A549 (cell line): ENCODE data around the gene S100A4. TPM values are rescaled to one million over a fixed set of nuclear protein-coding genes. Genes with fewer than 3 reads are reported as not detected.
A peak's percentile ranks its signal among the peaks of the same experiment; 100 is the strongest.

Experiments used
- ATAC-seq, 2 experiments: fragments of 200-7000 bp in 1 of 2; fragments of >200 bp in 1 of 2; cut with Nextera tagmentation in 1 of 2; cut with Tn5 transposase in 1 of 2; 3 replicates each; pipeline versions ENCODE4 v1.8.0 to v1.9.1; 2018 to 2020; ENCODE audit warnings: mild to moderate bottlenecking in 1 of 2, moderate library complexity in 1 of 2
- CTCF ChIA-PET: fragments of 300-600 bp; sonication (Branson Sonifier 250); formaldehyde crosslinking; extraction: SDS; loops from one replicate; lab custom pipeline; 2021; ENCODE audit warnings: antibody characterized with exemption, inconsistent platforms; lab: Yijun Ruan, JAX
- POLR2A ChIA-PET: fragments of 350-600 bp; formaldehyde crosslinking; extraction: SDS; loops from one replicate; lab custom pipeline; 2021; ENCODE audit warnings: antibody characterized with exemption, inconsistent platforms; lab: Yijun Ruan, JAX
- DNase-seq, 2 experiments: peaks; one replicate each; pipeline versions ENCODE4 v3.0.0 to v3.0.0-alpha.2; 2011 to 2016; ENCODE audit warnings: low read depth in 1 of 2, low spot score in 1 of 2
- FAIRE-seq: peaks from 2 replicates; lab custom pipeline; 2011; peaks lifted over from hg19 to GRCh38; lab: Jason Lieb, UNC
- H3K27ac ChIP-seq, 2 experiments: fragments of >200 bp; sonication (Bioruptor Twin); formaldehyde crosslinking; 3 replicates each; pipeline ENCODE4 v1.5.1; 2016 to 2017
- H3K4me1 ChIP-seq: fragments of >200 bp; sonication (Bioruptor Twin); formaldehyde crosslinking; 3 replicates; pipeline ENCODE4 v1.6.1; 2016
- H3K4me2 ChIP-seq: fragments of >200 bp; sonication (Bioruptor Twin); formaldehyde crosslinking; 3 replicates; pipeline ENCODE4 v1.6.1; 2016
- H3K4me3 ChIP-seq: fragments of >200 bp; sonication (Bioruptor Twin); formaldehyde crosslinking; 3 replicates; pipeline ENCODE4 v1.5.1; 2016
- H3K9me3 ChIP-seq: fragments of >200 bp; sonication (Bioruptor Twin); formaldehyde crosslinking; 3 replicates; pipeline ENCODE4 v1.6.1; 2016
- EHMT2 ChIP-seq: fragments of 200-600 bp; sonication (generic); IDR thresholded peaks from 2 replicates; pipeline ENCODE4 v1.6.1; 2016; ENCODE audit warnings: antibody characterized with exemption, low read depth, mild to moderate bottlenecking, moderate library complexity
- EP300 ChIP-seq, 2 experiments: fragments of >200 bp; sonication (Bioruptor Twin); formaldehyde crosslinking; IDR thresholded peaks; 2 replicates in 1 of 2; 3 replicates in 1 of 2; pipeline ENCODE4 v1.6.1; 2016 to 2017
- HDAC2 ChIP-seq: fragments of 200-600 bp; sonication (generic); IDR thresholded peaks from 2 replicates; pipeline ENCODE4 v1.6.1; 2016
- JUN ChIP-seq, 2 experiments: fragments of >200 bp; sonication (Bioruptor Twin); formaldehyde crosslinking; IDR thresholded peaks; 2 replicates in 1 of 2; 3 replicates in 1 of 2; pipeline ENCODE4 v1.6.1; 2016 to 2017
- KDM5A ChIP-seq: fragments of 200-600 bp; sonication (generic); IDR thresholded peaks from 2 replicates; pipeline ENCODE4 v1.6.1; 2016; ENCODE audit warnings: antibody characterized with exemption, mild to moderate bottlenecking
- MAZ ChIP-seq: fragments of 150-350 bp; IDR thresholded peaks from 2 replicates; pipeline ENCODE4 v1.6.1; 2014; ENCODE audit warnings: antibody characterized with exemption, low read depth, low read length, borderline replicate concordance
- POLR2A ChIP-seq: IDR thresholded peaks from 2 replicates; pipeline ENCODE4 v1.6.1; 2012; ENCODE audit warnings: mild to moderate bottlenecking, low read length
- SREBF2 ChIP-seq: fragments of 450-650 bp; IDR thresholded peaks from 2 replicates; pipeline ENCODE4 v1.6.1; 2014; ENCODE audit warnings: mild to moderate bottlenecking, moderate library complexity
- TFCP2L1 ChIP-seq: fragments of 250-450 bp; sonication (Bioruptor Pico); IDR thresholded peaks from 2 replicates; pipeline ENCODE4 v1.5.0; 2021; ENCODE audit warnings: mild to moderate bottlenecking
- ZC3H11A ChIP-seq: fragments of 450-650 bp; IDR thresholded peaks from 2 replicates; pipeline ENCODE4 v1.6.1; 2014; ENCODE audit warnings: antibody characterized with exemption, mild to moderate bottlenecking
- ZSCAN20 ChIP-seq: fragments of 250-450 bp; sonication (Bioruptor Pico); IDR thresholded peaks from 2 replicates; pipeline ENCODE4 v1.8.0; 2022; ENCODE audit warnings: mild to moderate bottlenecking, moderate library complexity
- WGBS: methylation state at CpG from one replicate; pipeline ENCODE4 v1.1.6; 2017; ENCODE audit errors: missing lambda C conversion rate; 5-methylcytosine and 5-hydroxymethylcytosine counted together
- polyA plus RNA-seq, 4 experiments: library from polyadenylated mRNA; depleted of rRNA in 3 of 4; stranded (reverse); fragments of >200 nt; fragmentation: RNase III in 1 of 4; extraction: RNeasy Plus Mini Kit Qiagen cat#74134 plus additional on column Dnase treatment in 1 of 4; gene quantifications; 2 replicates in 3 of 4; 3 replicates in 1 of 4; pipeline ENCODE4 v1.2.3, GENCODE V29; 2011 to 2017
- TF ChIP-seq, protein P1 (sequence below): fragments of 200-600 bp; sonication (generic); IDR thresholded peaks from 2 replicates; pipeline ENCODE4 v1.6.1; 2016; ENCODE audit warnings: antibody characterized with exemption, mild to moderate bottlenecking, moderate library complexity
- TF ChIP-seq, protein P2 (sequence below): fragments of 450-650 bp; IDR thresholded peaks from 2 replicates; pipeline ENCODE4 v1.6.1; 2014; ENCODE audit warnings: antibody characterized with exemption

Gene S100A4
- polyA plus RNA-seq, 2 of the 4 experiments (the other 2 are of a cell fraction), result 590 to 2,584 TPM

DNA sequence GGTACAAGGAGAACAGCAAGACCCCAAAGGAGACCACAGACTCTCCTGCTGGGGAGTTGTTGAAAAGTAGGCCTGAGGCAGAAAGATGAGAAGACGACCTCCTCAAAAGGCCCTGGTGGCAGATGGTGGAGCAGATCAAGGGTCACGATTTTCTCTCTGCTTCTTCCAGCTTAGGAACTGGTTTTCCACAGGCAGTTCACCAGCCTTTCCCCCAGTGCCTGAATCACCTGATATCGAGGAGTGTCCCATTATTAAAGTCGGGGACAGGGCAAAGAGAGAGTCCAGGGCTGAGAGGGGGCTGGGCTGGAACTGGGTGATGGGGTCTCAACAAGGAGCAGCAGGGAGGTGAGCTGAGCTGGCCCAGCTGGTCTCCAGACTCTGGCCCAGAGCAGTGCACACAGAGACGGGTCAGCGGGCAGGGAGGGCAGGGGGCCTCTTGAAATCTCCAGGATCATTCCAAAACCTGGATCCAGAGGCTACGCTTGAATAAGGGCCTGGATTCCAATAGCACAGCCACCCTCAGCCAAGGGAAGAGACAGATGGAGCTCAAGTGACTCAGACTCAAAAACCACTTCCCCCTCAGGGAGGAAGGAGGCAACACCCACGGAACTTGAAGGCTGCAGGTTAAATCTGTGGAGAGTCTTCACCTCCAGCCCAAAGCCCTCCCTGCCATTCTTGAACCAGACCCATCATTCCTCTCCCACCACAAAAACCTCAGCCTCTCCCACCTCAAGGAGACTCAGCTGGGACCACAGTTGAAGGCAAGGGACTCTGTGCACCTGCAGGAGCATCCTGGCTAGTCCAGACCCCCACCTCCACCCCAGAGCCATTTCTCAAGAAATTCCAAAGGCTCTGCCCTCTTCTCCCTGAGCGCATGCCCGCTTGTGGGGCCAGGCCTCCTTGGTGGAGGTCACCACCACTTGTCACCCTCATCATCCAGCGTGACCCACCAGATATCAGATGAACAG is 4.9 kb downstream of the S100A4 start, which contains the start of gene S100A5 (continued):
- TF ChIP-seq, protein P1, sequence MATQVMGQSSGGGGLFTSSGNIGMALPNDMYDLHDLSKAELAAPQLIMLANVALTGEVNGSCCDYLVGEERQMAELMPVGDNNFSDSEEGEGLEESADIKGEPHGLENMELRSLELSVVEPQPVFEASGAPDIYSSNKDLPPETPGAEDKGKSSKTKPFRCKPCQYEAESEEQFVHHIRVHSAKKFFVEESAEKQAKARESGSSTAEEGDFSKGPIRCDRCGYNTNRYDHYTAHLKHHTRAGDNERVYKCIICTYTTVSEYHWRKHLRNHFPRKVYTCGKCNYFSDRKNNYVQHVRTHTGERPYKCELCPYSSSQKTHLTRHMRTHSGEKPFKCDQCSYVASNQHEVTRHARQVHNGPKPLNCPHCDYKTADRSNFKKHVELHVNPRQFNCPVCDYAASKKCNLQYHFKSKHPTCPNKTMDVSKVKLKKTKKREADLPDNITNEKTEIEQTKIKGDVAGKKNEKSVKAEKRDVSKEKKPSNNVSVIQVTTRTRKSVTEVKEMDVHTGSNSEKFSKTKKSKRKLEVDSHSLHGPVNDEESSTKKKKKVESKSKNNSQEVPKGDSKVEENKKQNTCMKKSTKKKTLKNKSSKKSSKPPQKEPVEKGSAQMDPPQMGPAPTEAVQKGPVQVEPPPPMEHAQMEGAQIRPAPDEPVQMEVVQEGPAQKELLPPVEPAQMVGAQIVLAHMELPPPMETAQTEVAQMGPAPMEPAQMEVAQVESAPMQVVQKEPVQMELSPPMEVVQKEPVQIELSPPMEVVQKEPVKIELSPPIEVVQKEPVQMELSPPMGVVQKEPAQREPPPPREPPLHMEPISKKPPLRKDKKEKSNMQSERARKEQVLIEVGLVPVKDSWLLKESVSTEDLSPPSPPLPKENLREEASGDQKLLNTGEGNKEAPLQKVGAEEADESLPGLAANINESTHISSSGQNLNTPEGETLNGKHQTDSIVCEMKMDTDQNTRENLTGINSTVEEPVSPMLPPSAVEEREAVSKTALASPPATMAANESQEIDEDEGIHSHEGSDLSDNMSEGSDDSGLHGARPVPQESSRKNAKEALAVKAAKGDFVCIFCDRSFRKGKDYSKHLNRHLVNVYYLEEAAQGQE, result no peak
- TF ChIP-seq KDM5A, result no peak
- TF ChIP-seq MAZ, result no peak
- TF ChIP-seq TFCP2L1 (CRISPR knock-in tag), result no peak

DNA sequence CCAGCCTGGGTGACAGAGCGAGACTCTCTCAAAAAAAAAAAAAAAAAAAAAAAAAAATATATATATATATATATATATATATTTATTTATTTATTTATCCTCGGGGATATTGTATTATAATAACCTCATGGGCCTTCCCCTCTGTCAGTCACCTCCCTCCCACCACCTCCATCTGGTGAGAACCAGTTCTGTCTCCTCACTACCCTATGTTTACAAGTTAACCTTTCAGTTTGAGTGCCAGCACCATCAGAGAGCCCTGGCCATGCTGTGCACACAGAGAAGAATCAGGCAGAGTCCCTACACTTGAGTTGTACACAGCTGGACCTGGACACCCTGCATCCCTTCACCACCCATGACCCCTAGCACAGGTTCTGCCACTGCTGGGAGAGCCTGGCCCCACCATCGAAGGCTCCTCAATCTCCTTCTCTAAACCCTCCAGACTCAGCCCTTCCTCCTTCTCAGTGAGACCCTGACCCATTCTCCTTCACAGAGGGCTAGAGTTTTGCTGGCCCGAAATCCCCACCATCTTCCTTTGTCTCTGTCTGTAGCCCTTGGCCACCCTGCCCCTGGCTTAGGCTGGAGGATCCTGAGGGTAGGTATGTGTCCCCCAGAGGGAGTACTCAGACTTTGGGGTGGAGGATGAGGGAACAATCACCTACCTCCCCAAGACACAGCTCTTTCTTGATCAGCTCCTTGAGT is 6.1 kb downstream of the S100A4 start:
- DNase-seq (no peak), FAIRE-seq (no peak), ATAC-seq (no peak)
- WGBS, result 77% methylated on average over 4 of the region's 4 CpGs
- TF ChIP-seq POLR2A, result no peak
- TF ChIP-seq ZSCAN20 (CRISPR knock-in tag), result no peak
- ChIA-PET POLR2A (no interaction called here), CTCF (interaction anchor here (1.0 to 18.2 kb wide), 5 partner anchors 12 to 45 kb away, joined by 3 to 471 read pairs (median 4); partner anchors contain the start of gene S100A2)
- peak overlapping the region; percentile 15 to 97; a peak in 3 of 6 replicates for H3K27ac ChIP-seq
- no peaks in the 10 kb centered on the region for H3K9me3 ChIP-seq
- no peak overlapping the region for H3K4me2 ChIP-seq
- H3K4me1 ChIP-seq, result peaks cover 61% of the 10 kb centered on the region
- H3K4me3 ChIP-seq, result no peak overlapping the region

DNA sequence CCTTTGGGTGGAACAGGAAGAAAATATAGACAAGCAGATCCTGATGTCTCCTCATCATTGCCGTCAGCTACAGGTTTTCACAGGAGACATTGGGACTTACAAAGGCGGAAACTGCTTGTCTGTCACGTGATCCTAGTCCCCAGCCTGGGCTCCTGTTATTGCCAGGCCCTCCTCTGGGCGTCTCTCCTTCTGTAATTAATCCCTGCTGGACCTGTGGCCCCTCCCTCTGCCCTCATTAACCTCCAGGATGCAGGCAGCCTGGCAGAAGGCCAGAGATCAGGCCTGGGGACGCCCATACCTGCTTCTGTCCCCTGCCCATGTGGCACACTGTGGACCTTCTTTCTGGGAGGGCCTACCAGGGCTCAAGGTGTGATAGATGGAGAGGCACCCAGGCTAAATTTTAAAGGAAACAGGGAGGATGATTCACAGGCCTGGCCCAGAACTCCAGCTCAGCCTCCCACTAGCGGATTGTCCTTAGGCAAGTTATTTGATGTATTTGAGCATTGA is 7.2 kb downstream of the S100A4 start:
- 67% methylated on average over 6 of the region's 6 CpGs for WGBS

DNA sequence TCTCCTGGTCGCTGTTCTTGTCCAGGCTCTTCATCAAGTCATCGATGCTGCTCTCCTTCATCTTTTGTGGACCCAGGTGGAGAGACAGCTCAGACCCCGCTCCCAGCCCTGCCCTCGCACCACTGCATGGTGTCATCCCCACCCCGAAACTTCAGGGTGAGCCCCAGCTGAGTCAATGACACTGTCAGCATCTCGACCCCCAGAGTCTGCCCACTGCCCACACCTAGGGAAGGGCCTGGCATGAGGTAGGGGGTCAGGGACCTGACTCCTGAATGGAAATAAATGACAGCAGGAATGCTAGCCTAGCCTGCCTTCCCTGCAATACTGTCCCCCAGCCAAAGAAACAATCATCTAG is 8.3 kb downstream of the S100A4 start:
- no peak for TF ChIP-seq SREBF2
- FAIRE-seq (no peak), ATAC-seq (no peak), DNase-seq (no peak)
- Histone ChIP-seq H3K27ac (peak overlapping the region; percentile 98 to 100; a peak in 5 of 6 replicates), H3K4me2 (no peak overlapping the region), H3K4me1 (peaks cover 51% of the 10 kb centered on the region), H3K9me3 (no peaks in the 10 kb centered on the region), H3K4me3 (no peak overlapping the region)
- ChIA-PET POLR2A (interaction anchor here (6.3 to 7.0 kb wide), 2 partner anchors 9 to 31 kb away, joined by 102 to 114 read pairs; partner anchors contain the start of genes S100A3 and S100A4), CTCF (interaction anchor here (1.3 to 18.2 kb wide), 3 partner anchors 33 to 184 kb away, joined by 3 to 471 read pairs (median 63); partner anchors contain the start of genes S100A1 and S100A13)
- WGBS, result 97% methylated on average over 6 of the region's 6 CpGs

More for the DNA sequence above, 7.2 kb downstream of the S100A4 start:
- FAIRE-seq (no peak), ATAC-seq (no peak)
- H3K27ac ChIP-seq, result peak overlapping the region; percentile 46 to 100; a peak in 5 of 6 replicates
- peaks cover 52% of the 10 kb centered on the region for H3K4me1 ChIP-seq
- H3K4me2 ChIP-seq, result 0 out of 3 replicates have a peak overlapping the region, but pooled peaks have one; percentile 4
- TF ChIP-seq HDAC2, result no peak
- no peak for TF ChIP-seq EHMT2
- TF ChIP-seq EP300 (IDR thresholded peaks at IDR 0.05), result no peak
- no peak for TF ChIP-seq JUN (IDR thresholded peaks at IDR 0.05)
- no peak for TF ChIP-seq ZC3H11A
- TF ChIP-seq, protein P2, sequence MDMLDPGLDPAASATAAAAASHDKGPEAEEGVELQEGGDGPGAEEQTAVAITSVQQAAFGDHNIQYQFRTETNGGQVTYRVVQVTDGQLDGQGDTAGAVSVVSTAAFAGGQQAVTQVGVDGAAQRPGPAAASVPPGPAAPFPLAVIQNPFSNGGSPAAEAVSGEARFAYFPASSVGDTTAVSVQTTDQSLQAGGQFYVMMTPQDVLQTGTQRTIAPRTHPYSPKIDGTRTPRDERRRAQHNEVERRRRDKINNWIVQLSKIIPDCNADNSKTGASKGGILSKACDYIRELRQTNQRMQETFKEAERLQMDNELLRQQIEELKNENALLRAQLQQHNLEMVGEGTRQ, result peak; percentile 41; the same call in 1 of the 2 replicates
- TF ChIP-seq, all 56 proteins: peak for 1
- ChIA-PET CTCF (interaction anchor here (1.3 to 18.2 kb wide), 3 partner anchors 32 to 185 kb away, joined by 3 to 471 read pairs (median 63); partner anchors contain the start of genes S100A1 and S100A13), POLR2A (interaction anchor here (1.1 kb wide), 1 partner anchor 28 kb away, joined by 3 read pairs; no protein-coding TSS in a partner anchor)
- H3K4me3 ChIP-seq, result no peak overlapping the region
- no peaks in the 10 kb centered on the region for H3K9me3 ChIP-seq
- DNase-seq, result no peak
